Measurements from ENCODE around the gene IFNA5.

Gene IFNA5

GRCh38 chr9:21294364-21294774 lies 10.7 kb downstream of the IFNA5 start:
- no peak for DNase-seq (ENCODE audit: low read depth)

DNA sequence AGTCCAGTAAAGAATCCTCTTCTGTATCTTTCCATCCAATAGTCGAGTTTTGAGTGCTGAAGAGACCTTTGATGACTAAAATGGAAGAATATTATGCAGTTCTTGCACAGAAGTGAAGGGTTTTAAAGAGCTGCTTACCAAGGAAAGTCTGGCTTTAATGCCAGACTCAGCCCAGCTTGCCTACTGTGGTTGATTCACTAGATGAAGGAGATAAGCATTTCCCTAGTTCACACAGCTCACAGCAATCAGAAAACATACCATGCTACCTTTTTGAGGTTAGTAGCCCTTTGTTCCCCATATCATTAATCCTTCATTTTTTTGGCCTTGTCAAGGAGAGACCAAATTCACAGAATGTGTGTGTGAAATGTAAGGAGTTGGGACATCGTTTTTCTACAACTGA lies 15.3 kb downstream of the IFNA5 start:
- DNase-seq (ENCODE audit: low read depth): no peak

DNA sequence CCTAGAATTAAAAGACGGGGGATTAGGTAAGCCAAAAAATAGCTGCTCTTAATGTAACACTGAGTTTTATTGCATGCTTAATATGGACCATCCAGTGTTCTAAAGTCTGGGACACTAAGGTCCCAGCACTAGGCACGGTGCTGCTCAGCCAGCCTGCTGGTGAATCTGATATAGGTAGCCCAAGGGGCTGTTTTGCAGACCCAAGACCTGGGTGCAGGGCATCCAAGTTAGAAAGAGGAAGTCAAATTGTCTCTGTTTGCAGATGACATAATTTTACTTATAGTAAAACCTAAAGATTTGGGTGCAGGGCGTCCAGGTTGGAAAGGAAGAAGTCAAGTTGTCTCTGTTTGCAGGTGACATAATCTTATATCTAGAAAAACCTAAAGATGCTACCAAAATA lies 17.8 kb downstream of the IFNA5 start:
- DNase-seq (ENCODE audit: low read depth): no peak

- no peak for DNase-seq (ENCODE audit: low read depth)
These were observed 18.5 kb downstream of the IFNA5 start for GRCh38 chr9:21286659-21287058.

- no peak for DNase-seq (ENCODE audit: low read depth)
These were observed 19.0 kb downstream of the IFNA5 start for GRCh38 chr9:21286099-21286498.

DNA sequence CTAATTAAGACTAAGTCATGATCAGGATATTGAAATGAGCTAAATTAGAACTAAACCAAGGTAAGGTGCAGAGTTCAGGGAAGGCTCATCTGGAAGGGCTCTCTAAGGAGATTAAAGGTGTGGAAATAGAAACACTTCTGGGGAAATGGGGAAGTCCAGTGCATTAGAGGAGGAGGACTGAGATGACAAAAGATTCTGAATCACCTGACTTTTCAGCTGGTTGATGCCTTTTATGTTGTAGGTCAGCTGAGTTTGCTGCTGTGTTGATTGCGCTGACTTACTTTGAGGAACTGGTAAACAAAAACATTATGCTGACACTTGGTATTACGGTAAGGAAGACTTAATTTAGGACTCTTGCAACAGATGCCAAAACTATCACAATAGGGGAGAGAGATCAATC lies 23.8 kb downstream of the IFNA5 start:
- no peak for DNase-seq (ENCODE audit: low read depth)

DNA sequence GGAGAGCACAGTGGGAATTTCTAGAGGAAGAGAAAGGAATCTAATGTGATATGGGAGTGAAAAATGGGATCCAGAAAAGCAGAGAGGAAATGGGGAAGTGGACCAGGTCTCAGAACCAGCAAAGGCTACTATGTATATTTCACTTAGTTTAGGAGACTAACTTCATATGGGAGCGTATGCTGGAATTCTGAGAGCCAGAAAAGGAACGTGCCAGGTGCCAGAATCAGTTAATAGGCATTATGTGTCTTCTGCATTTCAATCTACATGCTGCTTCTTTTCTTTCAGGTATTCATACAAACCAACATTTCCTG lies 36.8 kb downstream of the IFNA5 start:
- no peak for DNase-seq (ENCODE audit: low read depth)

DNA sequence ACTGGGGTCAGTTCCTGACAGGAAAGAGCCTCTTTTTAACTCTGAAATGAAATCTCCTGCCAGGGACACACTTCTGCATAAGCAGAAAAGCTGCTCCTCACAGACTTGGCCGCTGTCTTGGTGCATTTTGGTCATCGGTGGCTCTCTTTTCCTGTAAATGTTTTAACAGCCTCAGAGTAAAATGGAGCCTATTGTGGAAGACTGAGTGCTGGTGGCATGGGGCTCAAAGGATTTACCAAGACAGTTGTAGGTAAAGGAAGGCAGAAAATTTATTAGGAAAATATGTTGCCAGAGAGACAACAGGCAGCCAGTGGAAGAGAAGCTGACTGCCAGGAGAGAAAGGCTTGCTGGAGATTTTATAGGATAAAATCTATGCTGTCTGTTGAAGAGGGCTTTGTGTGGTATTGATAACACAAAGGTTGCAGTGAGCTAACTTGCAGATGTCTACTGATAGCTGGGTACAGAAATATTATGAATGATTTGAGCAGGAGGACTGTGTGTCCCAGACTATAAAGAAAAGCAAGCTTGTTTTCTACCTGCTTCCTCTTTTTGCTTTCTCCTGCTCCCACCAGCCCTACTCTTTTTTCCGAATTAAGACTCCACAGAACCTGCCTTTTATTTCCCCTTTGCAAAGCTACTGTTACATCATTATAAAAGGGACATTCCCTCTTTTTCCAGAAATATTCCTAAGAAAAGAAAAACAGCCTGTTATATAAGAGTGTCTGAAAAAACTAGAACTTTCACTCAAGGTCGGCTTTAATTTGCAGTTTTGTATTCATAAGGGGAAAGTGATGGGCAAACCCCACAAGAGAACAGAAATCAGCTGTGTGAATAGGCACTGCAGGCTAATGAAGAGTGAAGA lies 37.4 kb downstream of the IFNA5 start:
- no peak for DNase-seq (ENCODE audit: low read depth)

DNA sequence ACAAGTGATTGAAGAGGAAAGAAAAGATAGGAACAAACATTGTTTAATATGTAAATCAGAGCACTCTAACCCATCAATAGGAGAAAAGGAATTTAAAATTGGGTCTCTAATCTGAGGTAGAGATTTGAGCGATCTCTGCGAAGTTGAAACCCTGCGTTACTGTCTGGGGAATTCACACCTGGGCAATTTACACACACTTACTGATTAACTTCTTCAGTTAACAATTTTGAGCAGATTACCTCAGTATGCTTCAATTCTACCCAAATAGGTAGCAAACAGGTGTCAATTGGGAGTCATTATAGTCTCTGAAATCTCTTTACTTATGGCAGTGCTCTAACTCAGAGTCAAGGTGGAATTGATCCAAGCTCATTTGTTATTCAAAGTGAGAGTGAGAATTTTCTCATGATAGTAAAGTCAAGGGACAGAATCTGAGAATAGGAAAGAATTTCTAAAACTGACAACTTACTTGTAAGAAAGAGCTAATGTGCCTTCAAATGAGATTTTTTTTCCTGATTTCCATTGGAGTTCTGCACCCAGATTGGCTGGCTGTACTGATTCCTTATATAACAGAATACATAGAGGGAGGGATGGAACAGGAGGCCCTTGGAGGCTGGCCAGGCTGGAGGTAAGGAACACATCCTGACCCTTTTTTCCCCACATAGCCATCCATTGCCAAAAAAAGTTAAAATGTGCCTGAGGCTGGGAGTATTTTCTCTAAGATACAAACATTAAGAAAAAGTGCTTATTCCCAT lies 38.2 kb downstream of the IFNA5 start:
- DNase-seq (ENCODE audit: low read depth): no peak

DNA sequence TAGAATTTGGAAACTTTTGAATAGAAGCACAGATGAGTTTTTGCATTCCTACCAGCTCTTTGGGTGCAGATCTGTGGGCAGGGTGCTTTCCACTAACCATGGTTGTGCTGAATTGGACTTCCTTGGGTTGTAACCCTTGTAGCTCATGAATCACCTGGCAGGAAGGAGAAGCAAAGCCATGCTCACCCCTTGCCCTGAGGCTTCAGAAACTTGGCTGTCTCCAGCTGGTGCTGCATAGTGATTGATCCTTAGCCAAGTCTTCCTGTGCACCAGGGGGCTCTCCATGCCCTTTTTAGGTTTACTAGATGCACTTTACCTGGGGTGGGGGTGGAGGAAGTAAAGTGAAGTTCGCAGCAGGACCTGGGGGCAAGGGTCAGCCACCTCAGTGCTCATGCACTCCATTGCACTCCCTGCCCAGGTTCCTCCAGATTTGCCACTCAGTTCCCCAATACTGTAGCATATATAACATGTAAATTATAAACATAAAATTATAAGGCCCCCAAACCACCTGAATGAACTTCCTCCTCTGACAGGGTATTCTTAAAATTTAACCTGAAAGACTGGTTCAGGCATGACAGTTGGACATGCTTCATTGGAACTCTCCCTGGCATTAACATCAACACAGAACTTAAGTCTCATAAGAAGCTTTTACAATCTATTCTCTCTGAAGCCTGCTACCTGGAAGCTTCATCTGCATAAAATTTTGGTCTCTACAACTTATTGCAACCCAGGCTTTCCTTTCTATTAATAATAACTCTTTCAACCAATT lies 39.5 kb downstream of the IFNA5 start:
- DNase-seq (ENCODE audit: low read depth): no peak

- no peak for DNase-seq (ENCODE audit: low read depth)
These were observed 49.4 kb downstream of the IFNA5 start for GRCh38 chr9:21255538-21256212.

Measured in stimulated activated CD8-positive, alpha-beta memory T cell treated with anti-CD3 and anti-CD28 coated beads, Interleukin-15, amount 100 ng/mL, for 1 hour (primary cell).